Endothelial cell of hepatic sinusoid (primary cell): ENCODE measurements around the gene CABLES1.
"Not testable (repeated sequence)": the region's sequence is repeated elsewhere in the genome, so short reads cannot be mapped to it uniquely, and the experiment has no call there.

ENCODE experiments used
- in situ Hi-C: cut with HindIII; loops from 2 replicates; pipeline ENCODE4 v1.10.0; 2017; ENCODE audit warnings: low sequenced_read_pairs

The CABLES1 gene

DNA sequence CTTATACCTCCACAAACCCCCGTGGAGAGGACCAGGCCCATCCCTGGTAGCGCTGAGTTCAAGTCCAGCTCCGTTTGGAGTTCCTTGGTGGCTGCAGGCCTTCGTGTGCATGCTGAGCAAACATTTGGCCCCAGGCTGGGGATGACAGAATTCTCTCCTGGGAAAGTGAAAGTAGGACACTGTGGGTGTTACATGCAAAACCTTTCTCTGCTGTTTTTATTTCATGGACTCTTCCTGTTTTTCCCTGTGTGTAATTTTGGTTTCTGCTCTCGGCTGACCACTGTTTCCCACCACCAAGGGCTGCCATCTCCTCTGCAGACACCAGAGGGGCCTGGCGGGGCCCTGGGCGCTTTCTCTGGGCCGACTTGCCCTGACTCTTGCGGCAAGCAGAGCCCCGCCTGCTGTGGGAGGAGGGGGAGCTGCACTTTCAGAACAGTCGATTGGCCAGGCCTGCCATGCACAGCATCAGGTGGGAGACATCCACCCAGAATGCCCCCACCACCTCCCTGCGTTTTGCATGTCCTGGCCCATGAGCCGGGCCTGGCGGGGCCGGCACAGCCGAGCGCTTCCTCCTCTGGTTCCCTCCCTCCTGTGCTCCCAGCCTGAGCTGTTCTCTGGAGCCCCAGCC lies 102.4 kb downstream of the CABLES1 start:
- in situ Hi-C loops = no loop called here

DNA sequence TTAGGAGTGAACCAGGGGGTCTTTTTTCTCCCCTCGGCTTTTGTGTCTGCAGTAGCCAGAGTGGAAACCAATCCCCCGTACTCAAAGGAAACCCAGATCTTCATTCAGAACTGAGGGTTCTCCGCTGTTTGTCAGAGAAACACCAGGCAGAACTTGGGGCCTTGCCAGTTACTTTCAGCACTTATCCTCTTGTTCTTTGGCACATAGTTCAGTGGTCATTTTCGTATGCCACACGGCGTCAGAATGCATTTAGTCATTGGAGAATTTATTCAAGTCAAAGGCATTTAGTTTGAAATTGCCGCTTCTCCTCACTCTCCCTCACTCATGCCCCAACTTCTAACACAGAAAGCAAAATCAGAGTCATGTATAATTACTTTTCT lies 102.9 kb downstream of the CABLES1 start:
- in situ Hi-C loops = no loop called here

DNA sequence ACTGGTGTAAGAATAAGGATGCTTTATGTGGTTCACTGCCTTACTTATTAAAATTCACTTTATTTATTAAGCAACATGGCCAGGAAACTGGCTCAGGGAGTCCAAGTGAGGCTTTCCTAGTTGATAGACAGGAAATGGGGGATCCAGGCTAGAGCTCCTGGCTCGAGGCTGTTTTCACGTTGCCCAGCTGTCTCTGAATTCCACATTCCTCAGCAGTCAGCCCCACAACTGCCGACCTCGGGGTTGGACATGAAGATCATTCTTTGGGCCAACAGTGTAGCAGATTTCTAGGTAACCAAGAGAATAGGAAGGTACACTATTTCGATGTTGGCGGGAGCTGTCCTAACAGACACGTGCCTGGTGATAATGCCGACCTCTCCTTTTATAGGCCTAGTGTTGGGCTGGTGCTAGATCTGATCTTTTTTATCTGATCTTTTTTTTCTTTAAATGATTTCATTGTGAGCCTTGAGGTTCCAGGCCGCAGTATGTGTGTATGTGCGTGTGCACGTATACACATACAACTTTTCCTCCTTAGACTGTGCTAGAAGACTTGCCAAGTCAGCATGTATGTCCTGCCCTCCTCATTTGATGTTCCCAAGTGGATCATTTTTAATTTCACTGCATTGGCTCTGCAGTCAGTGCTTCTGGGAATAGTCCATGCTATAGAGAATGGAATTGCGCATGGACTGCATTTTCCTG lies 103.5 kb downstream of the CABLES1 start:
- in situ Hi-C loops = no loop called here

GRCh38 chr18:23239350-23239692 lies 104.0 kb downstream of the CABLES1 start:
- in situ Hi-C loops = no loop called here

GRCh38 chr18:23239885-23240608 lies 104.8 kb downstream of the CABLES1 start:
- in situ Hi-C loops = no loop called here

DNA sequence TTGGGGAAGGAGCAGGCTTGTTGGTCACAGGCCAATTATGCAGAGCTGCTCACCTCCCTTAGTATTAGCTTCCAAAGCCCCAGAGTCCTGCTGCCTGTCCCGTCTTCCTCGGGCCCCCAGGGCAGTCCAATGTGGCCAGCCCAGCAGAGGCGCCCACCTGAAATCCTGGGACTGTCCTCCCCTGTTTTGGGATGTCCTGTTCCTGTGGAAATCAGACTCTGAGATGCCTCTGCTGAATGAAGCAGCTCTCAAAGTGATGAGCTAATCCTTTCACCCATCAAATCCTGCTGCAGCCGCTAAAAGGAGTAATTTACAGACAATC lies 105.3 kb downstream of the CABLES1 start:
- in situ Hi-C loops = no loop called here

DNA sequence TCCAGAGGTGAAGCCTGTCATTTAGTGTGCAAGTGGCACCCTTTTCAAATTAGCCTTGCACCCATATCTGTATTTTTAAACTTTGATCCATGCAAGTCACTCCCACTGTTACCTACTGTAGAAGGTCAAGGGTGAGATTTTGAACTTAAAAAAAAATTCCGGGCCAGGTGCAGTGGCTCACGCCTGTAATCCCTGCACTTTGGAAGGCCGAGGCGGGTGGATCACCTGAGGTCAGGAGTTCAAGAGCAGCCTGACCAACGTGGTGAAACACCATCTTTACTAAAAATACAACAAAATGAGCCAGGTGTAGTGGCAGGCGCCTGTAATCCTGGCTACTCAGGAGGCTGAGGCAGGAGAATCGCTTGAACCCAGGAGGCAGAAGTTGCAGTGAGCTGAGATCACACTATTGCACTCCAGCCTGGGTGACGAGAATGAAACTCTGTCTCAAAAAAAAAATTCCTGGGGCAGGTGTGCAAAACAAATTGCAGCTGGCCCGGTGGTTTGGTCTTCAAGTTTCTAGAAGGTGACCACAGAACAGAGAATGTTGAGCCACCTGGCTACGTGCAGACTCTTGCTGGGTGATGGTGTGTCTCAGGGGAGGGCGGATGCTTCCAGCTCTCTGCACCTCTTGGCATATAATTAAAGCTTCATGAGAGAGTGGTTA lies 106.7 kb downstream of the CABLES1 start:
- in situ Hi-C loops = not testable (repeated sequence)

DNA sequence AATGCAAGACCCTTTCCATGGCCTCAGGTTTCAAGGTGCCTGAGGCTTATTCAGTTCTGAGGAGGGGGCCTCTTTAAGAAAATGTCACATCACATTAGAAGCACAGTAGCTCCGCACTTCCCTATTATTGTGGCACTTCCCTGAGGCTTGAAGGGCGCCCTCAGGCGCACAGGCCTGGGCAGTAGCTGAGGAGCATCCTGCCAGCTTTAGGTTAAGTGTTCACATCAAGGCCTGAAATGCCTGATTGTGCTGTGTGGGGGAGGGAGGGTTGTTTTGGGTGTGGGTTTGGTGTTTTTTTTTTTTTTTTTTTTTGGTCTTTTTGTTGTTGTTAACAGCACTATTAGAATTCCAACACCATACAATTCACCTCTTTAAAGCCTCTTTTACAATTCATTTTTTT lies 107.9 kb downstream of the CABLES1 start:
- in situ Hi-C loops = no loop called here

DNA sequence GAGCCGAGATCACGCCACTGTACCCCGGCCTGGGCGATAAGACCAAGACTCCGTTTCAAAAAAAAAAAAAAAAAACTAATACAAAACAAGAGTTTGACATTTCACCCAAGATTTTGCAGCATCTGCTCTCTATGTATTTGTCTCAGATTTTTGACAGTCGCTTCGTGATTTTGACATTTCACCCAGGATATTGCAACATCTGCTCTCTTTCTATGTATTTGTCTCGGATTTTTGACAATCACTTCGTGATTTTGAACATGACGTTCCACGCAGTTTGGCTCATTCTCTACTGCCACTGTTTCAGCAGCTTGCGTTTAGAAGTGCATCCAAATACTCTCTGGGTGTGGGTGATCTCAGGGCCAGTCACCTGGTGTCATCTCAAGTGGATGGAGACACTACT lies 108.5 kb downstream of the CABLES1 start:
- in situ Hi-C loops = no loop called here

DNA sequence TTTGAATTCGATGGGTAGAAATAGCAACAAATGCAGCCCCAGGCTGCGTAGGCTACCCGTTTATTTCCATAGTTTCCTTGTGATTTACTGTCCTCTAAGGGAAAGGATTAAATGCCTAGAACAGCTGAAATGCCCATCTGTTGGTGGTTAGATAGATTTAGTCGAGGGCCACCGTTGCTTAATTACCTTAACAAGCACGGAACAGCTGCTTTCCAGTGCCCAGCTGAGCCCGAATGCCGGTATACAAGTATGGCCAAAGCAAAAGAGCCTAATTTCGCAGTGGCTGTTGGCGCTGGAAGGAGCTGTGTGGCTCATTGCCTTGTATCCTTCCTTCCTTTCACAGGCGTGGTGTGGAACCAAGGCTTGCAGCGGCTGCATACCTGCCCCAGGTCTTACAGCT lies 109.1 kb downstream of the CABLES1 start:
- in situ Hi-C loops = no loop called here

DNA sequence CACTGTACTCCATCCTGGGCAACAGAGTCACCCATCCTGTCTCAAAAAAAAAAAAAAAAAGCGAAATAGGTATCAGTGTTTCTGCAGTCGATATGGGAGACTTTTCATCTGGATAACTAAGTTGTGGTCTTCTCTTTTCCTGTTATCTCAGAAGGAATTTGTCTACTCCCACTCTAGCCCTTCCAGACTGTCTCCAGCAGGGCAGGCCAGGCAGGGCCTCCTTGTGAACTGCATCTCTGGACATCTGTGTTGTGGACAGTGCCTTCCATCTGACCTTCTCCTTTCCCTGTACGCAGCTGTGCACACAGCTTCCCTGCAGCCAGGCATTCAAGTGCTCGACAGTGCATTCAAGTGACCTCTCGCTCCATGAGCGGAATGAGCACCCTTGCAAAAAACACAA lies 110.2 kb downstream of the CABLES1 start:
- in situ Hi-C loops = no loop called here

DNA sequence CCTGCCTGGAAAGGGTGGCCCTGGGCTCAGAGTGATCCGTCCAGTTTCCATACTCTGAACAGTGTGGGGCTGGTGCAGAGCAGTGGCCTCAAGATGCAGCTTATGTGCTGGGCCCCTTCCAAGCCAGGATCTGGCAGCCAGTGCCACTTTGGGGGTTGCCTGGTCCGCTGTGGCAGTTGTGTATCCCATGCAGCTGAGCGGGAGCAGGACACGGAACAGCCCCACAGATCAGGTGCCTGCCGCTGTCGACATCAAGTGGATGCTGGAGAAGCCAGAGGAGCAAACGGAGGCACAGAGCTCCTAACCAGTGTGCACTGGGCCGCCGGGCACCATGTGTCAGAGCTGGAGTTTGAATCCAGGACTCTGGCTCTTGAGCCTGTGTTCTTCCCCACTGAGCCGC lies 112.0 kb downstream of the CABLES1 start:
- in situ Hi-C loops = no loop called here

DNA sequence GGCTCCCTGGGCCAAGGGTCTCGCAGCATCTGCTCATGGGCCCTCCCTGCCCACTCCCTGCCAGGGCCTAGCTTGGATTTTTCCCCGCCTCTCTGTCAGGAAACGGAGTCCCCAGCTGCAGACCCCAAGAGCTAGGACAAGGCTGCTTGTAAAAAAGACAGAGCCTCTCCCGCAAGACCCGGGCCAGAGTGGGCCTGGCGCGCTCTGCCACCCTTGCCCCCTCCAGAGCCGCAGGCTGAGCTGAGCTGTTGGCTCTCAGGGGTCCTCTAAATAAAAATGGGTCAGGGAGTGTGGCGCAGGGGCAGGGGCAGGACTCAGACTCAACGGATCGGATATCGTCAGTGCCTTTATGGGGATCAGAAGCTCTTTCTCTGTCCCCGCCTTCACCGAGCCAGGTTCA lies 112.6 kb downstream of the CABLES1 start:
- in situ Hi-C loops = no loop called here

GRCh38 chr18:23248826-23249225 lies 113.5 kb downstream of the CABLES1 start:
- in situ Hi-C loops = no loop called here

- in situ Hi-C loops = no loop called here
Measured at GRCh38 chr18:23249348-23249747, 114.1 kb downstream of the CABLES1 start.

- in situ Hi-C loops = no loop called here
Measured at GRCh38 chr18:23250893-23251656, 115.8 kb downstream of the CABLES1 start.

DNA sequence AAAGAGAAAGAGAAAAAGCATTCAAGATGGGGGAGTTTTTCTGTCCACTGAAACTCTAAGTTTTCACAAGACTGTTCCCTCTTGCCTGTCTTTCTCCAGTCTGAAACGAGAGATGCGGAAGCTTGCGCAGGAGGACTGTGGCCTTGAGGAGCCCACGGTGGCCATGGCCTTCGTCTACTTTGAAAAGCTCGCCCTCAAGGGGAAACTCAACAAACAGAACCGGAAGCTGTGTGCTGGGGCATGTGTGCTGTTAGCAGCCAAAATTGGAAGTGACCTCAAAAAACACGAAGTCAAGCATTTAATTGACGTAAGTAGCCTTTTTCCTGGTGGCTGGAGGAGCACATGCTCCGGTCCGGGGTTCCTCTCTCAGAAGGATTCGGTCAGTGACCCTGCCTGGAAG lies 118.3 kb downstream of the CABLES1 start:
- in situ Hi-C loops = no loop called here

GRCh38 chr18:23257137-23257536 lies 121.9 kb downstream of the CABLES1 start:
- in situ Hi-C loops = no loop called here

- in situ Hi-C loops = no loop called here
Measured at GRCh38 chr18:23257686-23258565, 122.6 kb downstream of the CABLES1 start.
